H9 (cell line): ENCODE measurements around the gene STIMATE. TPM values are rescaled to one million over a fixed set of nuclear protein-coding genes. Genes with fewer than 3 reads are reported as not detected.
A peak's percentile ranks its signal among the peaks of the same experiment; 100 is the strongest.

Experiments used
- DNase-seq: peaks from one replicate; pipeline ENCODE4 v3.0.0-alpha.2; 2017
- H2AFZ ChIP-seq: one replicate; pipeline ENCODE4 v1.6.1; 2013; ENCODE audit warnings: mild to moderate bottlenecking, low read length, control low read depth, moderate library complexity
- H2AK5ac ChIP-seq: 2 replicates; pipeline ENCODE4 v1.6.1; 2013; ENCODE audit warnings: low read length, control low read depth, mixed read lengths; ENCODE audit not compliant: insufficient read length
- H2BK120ac ChIP-seq: one replicate; pipeline ENCODE4 v1.6.1; 2013; ENCODE audit warnings: low read depth, mild to moderate bottlenecking, low read length, control low read depth, inconsistent platforms; ENCODE audit not compliant: poor library complexity, severe bottlenecking
- H2BK12ac ChIP-seq: 2 replicates; pipeline ENCODE4 v1.6.1; 2013; ENCODE audit warnings: low read length, control low read depth, mixed read lengths, low read depth; ENCODE audit not compliant: insufficient read length
- H2BK15ac ChIP-seq: 2 replicates; pipeline ENCODE4 v1.6.1; 2013; ENCODE audit warnings: low read depth, low read length, control low read depth
- H2BK20ac ChIP-seq: one replicate; pipeline ENCODE4 v1.6.1; 2013; ENCODE audit warnings: low read depth, mild to moderate bottlenecking, low read length, control low read depth, inconsistent platforms; ENCODE audit not compliant: poor library complexity, severe bottlenecking
- H2BK5ac ChIP-seq: 2 replicates; pipeline ENCODE4 v1.6.1; 2013; ENCODE audit warnings: low read length, control low read depth, mixed read lengths; ENCODE audit not compliant: insufficient read length
- H3K14ac ChIP-seq: 2 replicates; pipeline ENCODE4 v1.6.1; 2013; ENCODE audit warnings: low read length, control low read depth; ENCODE audit not compliant: insufficient read depth
- H3K18ac ChIP-seq: 2 replicates; pipeline ENCODE4 v1.6.1; 2013; ENCODE audit warnings: low read depth, mild to moderate bottlenecking, mixed read lengths, low read length, control low read depth; ENCODE audit not compliant: insufficient read length
- H3K23ac ChIP-seq: 2 replicates; pipeline ENCODE4 v1.6.1; 2013; ENCODE audit warnings: low read length, control low read depth, mixed read lengths, low read depth; ENCODE audit not compliant: insufficient read length
- H3K23me2 ChIP-seq: 2 replicates; pipeline ENCODE4 v1.6.1; 2013; ENCODE audit warnings: low read depth, mild to moderate bottlenecking, mixed read lengths, low read length, control low read depth; ENCODE audit not compliant: insufficient read length, poor library complexity, severe bottlenecking
- H3K27ac ChIP-seq: 2 replicates; pipeline ENCODE4 v1.5.1; 2013; ENCODE audit warnings: low read length, control low read depth, mixed read lengths, low read depth; ENCODE audit not compliant: insufficient read length
- H3K27me3 ChIP-seq: 2 replicates; pipeline ENCODE4 v1.6.1; 2013; ENCODE audit warnings: low read length, control low read depth, inconsistent platforms; ENCODE audit not compliant: insufficient read depth
- H3K4ac ChIP-seq: 2 replicates; pipeline ENCODE4 v1.6.1; 2013; ENCODE audit warnings: low read depth, mild to moderate bottlenecking, control low read depth, inconsistent platforms, low read length, moderate library complexity
- H3K4me1 ChIP-seq: 2 replicates; pipeline ENCODE4 v1.6.1; 2013; ENCODE audit warnings: low read length, control low read depth, inconsistent platforms; ENCODE audit not compliant: insufficient read depth
- H3K4me2 ChIP-seq: 2 replicates; pipeline ENCODE4 v1.6.1; 2013; ENCODE audit warnings: low read length, control low read depth, mixed read lengths; ENCODE audit not compliant: insufficient read length, insufficient read depth
- H3K56ac ChIP-seq: 2 replicates; pipeline ENCODE4 v1.6.1; 2013; ENCODE audit warnings: low read depth, mild to moderate bottlenecking, mixed read lengths, low read length, control low read depth; ENCODE audit not compliant: insufficient read length
- H3K79me1 ChIP-seq: 2 replicates; pipeline ENCODE4 v1.6.1; 2013; ENCODE audit warnings: low read depth, mild to moderate bottlenecking, moderate library complexity, low read length, control low read depth, inconsistent platforms; ENCODE audit not compliant: insufficient read depth, poor library complexity, severe bottlenecking
- H3K79me2 ChIP-seq: 2 replicates; pipeline ENCODE4 v1.6.1; 2013; ENCODE audit warnings: low read length, control low read depth, inconsistent platforms; ENCODE audit not compliant: insufficient read depth
- H3K9ac ChIP-seq: 2 replicates; pipeline ENCODE4 v1.6.1; 2013; ENCODE audit warnings: low read length, control low read depth, mixed read lengths; ENCODE audit not compliant: insufficient read length; ENCODE audit errors: extremely low read depth
- H3K9me3 ChIP-seq: one replicate; pipeline ENCODE4 v1.6.1; 2013; ENCODE audit warnings: low read depth, low read length, inconsistent platforms; ENCODE audit not compliant: control insufficient read depth
- H3T11ph ChIP-seq: one replicate; pipeline ENCODE4 v1.6.1; 2013; ENCODE audit warnings: mild to moderate bottlenecking, low read length, control low read depth, inconsistent platforms
- H4K20me1 ChIP-seq: one replicate; pipeline ENCODE4 v1.6.1; 2013; ENCODE audit not compliant: control insufficient read depth, insufficient read length, insufficient read depth
- H4K5ac ChIP-seq: 2 replicates; pipeline ENCODE4 v1.6.1; 2013; ENCODE audit warnings: low read depth, mild to moderate bottlenecking, mixed read lengths, low read length, control low read depth; ENCODE audit not compliant: insufficient read length
- H4K8ac ChIP-seq: replicated peaks from 2 replicates; pipeline ENCODE4 v1.6.1; 2013; ENCODE audit warnings: low read length, control low read depth, mixed read lengths, low read depth; ENCODE audit not compliant: insufficient read length
- H4K91ac ChIP-seq: 2 replicates; pipeline ENCODE4 v1.6.1; 2013; ENCODE audit warnings: low read depth, mild to moderate bottlenecking, moderate library complexity, mixed read lengths, low read length, control low read depth; ENCODE audit not compliant: insufficient read length
- H3K27ac Mint-ChIP-seq, 3 experiments: 2 replicates in 2 of 3; 3 replicates in 1 of 3; pipeline ENCODE4 v1.8.0; 2020 to 2021; ENCODE audit warnings: mixed read lengths in 3 of 3, mild to moderate bottlenecking in 1 of 3, moderate library complexity in 1 of 3
- H3K27me3 Mint-ChIP-seq: 2 replicates; pipeline ENCODE4 v1.8.0; 2021; ENCODE audit warnings: low read depth, mild to moderate bottlenecking, moderate library complexity, mixed read lengths
- H3K36me3 Mint-ChIP-seq, 3 experiments: 2 replicates in 2 of 3; 3 replicates in 1 of 3; pipeline ENCODE4 v1.8.0; 2020 to 2021; ENCODE audit warnings: low read depth in 3 of 3, mixed read lengths in 3 of 3; ENCODE audit not compliant: insufficient read depth in 1 of 3
- H3K4me1 Mint-ChIP-seq, 2 experiments: 2 replicates each; pipeline ENCODE4 v1.8.0; 2020; ENCODE audit warnings: mixed read lengths in 2 of 2
- H3K4me3 Mint-ChIP-seq, 2 experiments: 2 replicates in 1 of 2; 3 replicates in 1 of 2; pipeline ENCODE4 v1.8.0; 2020 to 2021; ENCODE audit warnings: mild to moderate bottlenecking in 2 of 2, mixed read lengths in 2 of 2, moderate library complexity in 1 of 2
- H3K9me3 Mint-ChIP-seq, 2 experiments: 2 replicates in 1 of 2; 3 replicates in 1 of 2; pipeline ENCODE4 v1.8.0; 2020; ENCODE audit warnings: mild to moderate bottlenecking in 2 of 2, mixed read lengths in 2 of 2, moderate library complexity in 1 of 2
- WGBS: extraction: QIAGEN DNeasy Blood & Tissue Kit; methylation state at CpG from one replicate; pipeline ENCODE4 v1.1.7; 2013; ENCODE audit warnings: missing lambda C conversion rate, low lambda C conversion rate, mixed read lengths; ENCODE audit not compliant: insufficient read length; ENCODE audit errors: extremely low coverage; 5-methylcytosine and 5-hydroxymethylcytosine counted together
- total RNA-seq: library from RNA; stranded (reverse); gene quantifications from 2 replicates; pipeline ENCODE4 v1.2.1, GENCODE V29; 2021
- TF ChIP-seq, protein P1 (sequence below): fragments of 200-600 bp; sonication (generic); conservative IDR thresholded peaks from 3 replicates; pipeline ENCODE4 v1.8.0; 2021; ENCODE audit warnings: antibody characterized with exemption, mild to moderate bottlenecking

The STIMATE gene
- total RNA-seq, 1 experiment from 2014 or later = 25.6 TPM

- Mint-ChIP-seq H3K9me3 (no peaks in the 10 kb centered on the region), H3K27ac (no peak overlapping the region), H3K36me3 (peaks cover 0 to 17% (median 13%) of the 10 kb centered on the region in 3 experiments; a peak in 5 of 7 replicates), H3K4me3 (no peak overlapping the region), H3K4me1 (no peaks in the 10 kb centered on the region), H3K27me3 (no peaks in the 10 kb centered on the region)
- no peak overlapping the region for H2BK15ac ChIP-seq
- H4K8ac ChIP-seq = no peak overlapping the region
- no peak overlapping the region for H2AK5ac ChIP-seq
- H2BK12ac ChIP-seq = no peak overlapping the region
- no peak overlapping the region for H3K14ac ChIP-seq
- H3K9me3 ChIP-seq = no peaks in the 10 kb centered on the region
- no peak overlapping the region for H3K27ac ChIP-seq
- no peak overlapping the region for H3K4me2 ChIP-seq
- no peak overlapping the region for H3K9ac ChIP-seq
- no peak overlapping the region for H3K18ac ChIP-seq
- no peak overlapping the region for H2BK5ac ChIP-seq
- H4K5ac ChIP-seq = no peak overlapping the region
- no peaks in the 10 kb centered on the region for H4K20me1 ChIP-seq
- no peaks in the 10 kb centered on the region for H3K23me2 ChIP-seq
- no peak overlapping the region for H2AFZ ChIP-seq
- no peaks in the 10 kb centered on the region for H3K79me1 ChIP-seq
- H3K27me3 ChIP-seq = no peaks in the 10 kb centered on the region
- H2BK20ac ChIP-seq = no peak overlapping the region
- H3K4me1 ChIP-seq = no peaks in the 10 kb centered on the region
- no peaks in the 10 kb centered on the region for H3K79me2 ChIP-seq
- no peak overlapping the region for H2BK120ac ChIP-seq
- DNase-seq = no peak
- no CpG with 5 or more reads among the region's 5 CpGs for WGBS
- TF ChIP-seq, protein P1, sequence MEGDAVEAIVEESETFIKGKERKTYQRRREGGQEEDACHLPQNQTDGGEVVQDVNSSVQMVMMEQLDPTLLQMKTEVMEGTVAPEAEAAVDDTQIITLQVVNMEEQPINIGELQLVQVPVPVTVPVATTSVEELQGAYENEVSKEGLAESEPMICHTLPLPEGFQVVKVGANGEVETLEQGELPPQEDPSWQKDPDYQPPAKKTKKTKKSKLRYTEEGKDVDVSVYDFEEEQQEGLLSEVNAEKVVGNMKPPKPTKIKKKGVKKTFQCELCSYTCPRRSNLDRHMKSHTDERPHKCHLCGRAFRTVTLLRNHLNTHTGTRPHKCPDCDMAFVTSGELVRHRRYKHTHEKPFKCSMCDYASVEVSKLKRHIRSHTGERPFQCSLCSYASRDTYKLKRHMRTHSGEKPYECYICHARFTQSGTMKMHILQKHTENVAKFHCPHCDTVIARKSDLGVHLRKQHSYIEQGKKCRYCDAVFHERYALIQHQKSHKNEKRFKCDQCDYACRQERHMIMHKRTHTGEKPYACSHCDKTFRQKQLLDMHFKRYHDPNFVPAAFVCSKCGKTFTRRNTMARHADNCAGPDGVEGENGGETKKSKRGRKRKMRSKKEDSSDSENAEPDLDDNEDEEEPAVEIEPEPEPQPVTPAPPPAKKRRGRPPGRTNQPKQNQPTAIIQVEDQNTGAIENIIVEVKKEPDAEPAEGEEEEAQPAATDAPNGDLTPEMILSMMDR = peak; percentile 14; the same call in 1 of the 3 replicates
- no peak overlapping the region for H3T11ph ChIP-seq
- no peak overlapping the region for H3K56ac ChIP-seq
- no peak overlapping the region for H3K23ac ChIP-seq
- no peak overlapping the region for H4K91ac ChIP-seq
- no peak overlapping the region for H3K4ac ChIP-seq
Observed at GRCh38 chr3:52907497-52907896, 10.1 kb upstream of the STIMATE start.
